Mesendoderm (in vitro differentiated cells): ENCODE results near the gene ANGEL1.

Experiments
- DNase-seq: peaks from one replicate; pipeline ENCODE4 v3.0.0; 2013
- H2AK5ac ChIP-seq: 2 replicates; pipeline ENCODE4 v1.6.1; 2013; ENCODE audit warnings: low read length, inconsistent platforms
- H2BK120ac ChIP-seq: 2 replicates; pipeline ENCODE4 v1.6.1; 2013; ENCODE audit warnings: low read depth, mild to moderate bottlenecking, low read length, moderate library complexity, mixed read lengths
- H2BK15ac ChIP-seq: replicated peaks from 2 replicates; pipeline ENCODE4 v1.6.1; 2013; ENCODE audit warnings: low read depth, mild to moderate bottlenecking, moderate library complexity
- H2BK5ac ChIP-seq: 2 replicates; pipeline ENCODE4 v1.6.1; 2013; ENCODE audit warnings: low read length, inconsistent platforms
- H3K18ac ChIP-seq: 2 replicates; pipeline ENCODE4 v1.6.1; 2013; ENCODE audit warnings: mild to moderate bottlenecking, low read length, mixed read lengths
- H3K23ac ChIP-seq: one replicate; pipeline ENCODE4 v1.6.1; 2013; ENCODE audit warnings: low read length
- H3K27ac ChIP-seq: 2 replicates; pipeline ENCODE4 v1.5.1; 2013; ENCODE audit warnings: low read depth, mild to moderate bottlenecking, inconsistent platforms, low read length, moderate library complexity
- H3K27me3 ChIP-seq: 2 replicates; pipeline ENCODE4 v1.6.1; 2013; ENCODE audit warnings: low read length, control low read depth, mild to moderate bottlenecking, inconsistent platforms; ENCODE audit not compliant: insufficient read depth, poor library complexity
- H3K36me3 ChIP-seq: 2 replicates; pipeline ENCODE4 v1.6.1; 2013; ENCODE audit warnings: low read length, inconsistent platforms; ENCODE audit not compliant: control insufficient read depth, insufficient read depth
- H3K4ac ChIP-seq: one replicate; pipeline ENCODE4 v1.6.1; 2013; ENCODE audit warnings: low read depth, mild to moderate bottlenecking, low read length, moderate library complexity
- H3K4me1 ChIP-seq: 2 replicates; pipeline ENCODE4 v1.6.1; 2013; ENCODE audit warnings: low read depth, low read length, inconsistent platforms; ENCODE audit not compliant: control insufficient read depth
- H3K4me2 ChIP-seq: 2 replicates; pipeline ENCODE4 v1.6.1; 2013; ENCODE audit warnings: low read length
- H3K4me3 ChIP-seq: 2 replicates; pipeline ENCODE4 v1.5.1; 2013; ENCODE audit warnings: mild to moderate bottlenecking, low read length
- H3K56ac ChIP-seq: one replicate; pipeline ENCODE4 v1.6.1; 2013; ENCODE audit warnings: low read length
- H3K79me1 ChIP-seq: 2 replicates; pipeline ENCODE4 v1.6.1; 2013; ENCODE audit warnings: low read length, inconsistent platforms
- H3K79me2 ChIP-seq: 2 replicates; pipeline ENCODE4 v1.6.1; 2013; ENCODE audit warnings: mild to moderate bottlenecking, low read length; ENCODE audit not compliant: control insufficient read depth, insufficient read depth
- H3K9ac ChIP-seq: 2 replicates; pipeline ENCODE4 v1.6.1; 2013; ENCODE audit warnings: low read length, inconsistent platforms
- H4K5ac ChIP-seq: one replicate; pipeline ENCODE4 v1.6.1; 2013; ENCODE audit warnings: low read length
- H4K8ac ChIP-seq: one replicate; pipeline ENCODE4 v1.6.1; 2013; ENCODE audit warnings: low read depth, mild to moderate bottlenecking, control low read depth, low read length, moderate library complexity
- WGBS: extraction: QIAGEN DNeasy Blood & Tissue Kit; methylation state at CpG from one replicate; pipeline ENCODE4 v1.1.7; 2013; ENCODE audit warnings: low lambda C conversion rate, missing lambda C conversion rate; ENCODE audit not compliant: insufficient coverage; ENCODE audit errors: extremely low coverage; 5-methylcytosine and 5-hydroxymethylcytosine counted together

Gene ANGEL1

DNA sequence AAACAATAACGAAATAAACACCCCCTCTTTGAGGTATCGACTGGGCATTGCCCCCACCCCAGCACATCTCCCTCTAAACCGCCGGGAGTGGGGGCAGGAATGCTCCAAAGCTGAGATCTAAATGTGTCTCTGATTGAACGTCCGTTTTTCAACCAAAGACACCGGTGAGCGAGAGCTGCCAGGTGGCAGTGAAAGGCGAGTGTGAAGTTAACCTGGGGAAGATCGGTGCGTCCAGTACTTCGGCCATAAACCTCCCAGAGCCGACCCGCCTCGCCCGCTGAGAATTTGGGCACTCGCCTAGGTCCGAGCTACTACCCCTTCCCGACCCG is 625 bp downstream of the ANGEL1 start:
- no peak overlapping the region for H3K27ac ChIP-seq
- H2BK120ac ChIP-seq = no peak overlapping the region
- H2BK5ac ChIP-seq = no peak overlapping the region
- H4K5ac ChIP-seq = no peak overlapping the region
- H3K4me1 ChIP-seq = peaks cover 3% of the 10 kb centered on the region
- peak overlapping the region; percentile 32 for H3K23ac ChIP-seq
- H3K36me3 ChIP-seq = no peaks in the 10 kb centered on the region
- peak; percentile 45 for DNase-seq
- WGBS = no CpG with 5 or more reads among the region's 20 CpGs
- H2AK5ac ChIP-seq = no peak overlapping the region
- no peaks in the 10 kb centered on the region for H3K27me3 ChIP-seq
- H3K79me1 ChIP-seq = peaks cover 4% of the 10 kb centered on the region
- H2BK15ac ChIP-seq = no peak overlapping the region
- H3K4me2 ChIP-seq = peak overlapping the region; percentile 87
- peak overlapping the region; percentile 95 for H3K56ac ChIP-seq
- H3K9ac ChIP-seq = peak overlapping the region; percentile 89
- peak overlapping the region; percentile 79 for H3K4me3 ChIP-seq
- no peak overlapping the region for H4K8ac ChIP-seq
- H3K79me2 ChIP-seq = peaks cover 2% of the 10 kb centered on the region
- H3K18ac ChIP-seq = peak overlapping the region; percentile 73
- no peak overlapping the region for H3K4ac ChIP-seq

DNA sequence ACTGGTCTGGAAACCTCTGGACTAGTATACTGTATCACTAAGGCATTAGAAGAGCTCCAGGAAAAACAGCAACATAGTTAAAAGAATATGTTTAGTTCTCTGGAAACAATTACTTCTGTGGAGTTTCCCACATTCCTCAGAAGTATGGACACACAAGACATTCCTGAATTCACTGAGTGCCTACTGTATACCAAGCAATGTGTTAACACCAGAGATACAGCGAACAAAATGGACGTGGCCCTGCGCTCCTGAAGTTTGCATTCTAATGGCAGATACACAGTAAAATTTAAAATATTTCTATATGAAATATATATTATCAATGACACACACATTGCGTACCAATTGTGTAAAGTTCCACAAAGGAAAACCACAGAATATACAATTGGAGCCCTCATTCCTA is 1.1 kb downstream of the ANGEL1 start:
- peaks cover 3% of the 10 kb centered on the region for H3K4me1 ChIP-seq
- H3K4me3 ChIP-seq = no peak overlapping the region
- no peak overlapping the region for H2BK120ac ChIP-seq
- H4K8ac ChIP-seq = no peak overlapping the region
- H3K56ac ChIP-seq = no peak overlapping the region
- no peak overlapping the region for H3K4ac ChIP-seq
- no peak overlapping the region for H2BK15ac ChIP-seq
- no peak overlapping the region for H2AK5ac ChIP-seq
- peak overlapping the region; percentile 87 for H3K4me2 ChIP-seq
- peaks cover 2% of the 10 kb centered on the region for H3K79me2 ChIP-seq
- H3K79me1 ChIP-seq = peaks cover 4% of the 10 kb centered on the region
- H4K5ac ChIP-seq = no peak overlapping the region
- H3K23ac ChIP-seq = no peak overlapping the region
- peak overlapping the region; percentile 89 for H3K9ac ChIP-seq
- H3K27me3 ChIP-seq = no peaks in the 10 kb centered on the region
- H3K36me3 ChIP-seq = no peaks in the 10 kb centered on the region
- no peak overlapping the region for H2BK5ac ChIP-seq
- H3K18ac ChIP-seq = no peak overlapping the region
- no peak overlapping the region for H3K27ac ChIP-seq
- no CpG with 5 or more reads among the region's 4 CpGs for WGBS
- no peak for DNase-seq

DNA sequence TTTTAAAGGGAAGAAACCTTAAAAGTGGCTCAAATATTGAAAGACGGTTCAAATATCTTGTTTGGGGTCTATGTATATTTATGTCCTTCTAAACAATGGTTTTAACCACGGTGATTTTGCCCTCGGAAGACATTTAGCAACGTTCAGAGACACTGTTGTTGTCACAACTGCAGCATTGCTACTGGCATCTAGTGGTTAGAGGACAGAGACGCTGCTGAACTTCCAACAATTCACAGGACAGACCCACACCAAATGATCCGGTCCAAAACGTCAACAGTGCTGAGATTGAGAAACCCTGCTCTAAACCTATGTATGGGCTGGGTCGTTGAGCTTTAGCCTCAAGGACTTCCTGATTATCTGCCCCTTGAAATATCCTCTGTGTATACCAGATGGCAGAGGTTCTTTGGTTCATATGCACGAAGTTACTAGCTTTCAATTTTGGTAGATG is 1.7 kb downstream of the ANGEL1 start:
- H3K27me3 ChIP-seq = no peaks in the 10 kb centered on the region
- H3K56ac ChIP-seq = no peak overlapping the region
- no peak overlapping the region for H3K4me3 ChIP-seq
- no peak overlapping the region for H3K18ac ChIP-seq
- peak overlapping the region; percentile 6 for H3K9ac ChIP-seq
- no peak overlapping the region for H2BK5ac ChIP-seq
- peak; percentile 68 for DNase-seq
- H3K36me3 ChIP-seq = no peaks in the 10 kb centered on the region
- H2BK15ac ChIP-seq = no peak overlapping the region
- H4K5ac ChIP-seq = no peak overlapping the region
- no CpG with 5 or more reads among the region's 9 CpGs for WGBS
- no peak overlapping the region for H3K23ac ChIP-seq
- H3K27ac ChIP-seq = no peak overlapping the region
- H3K79me1 ChIP-seq = peaks cover 4% of the 10 kb centered on the region
- H2AK5ac ChIP-seq = no peak overlapping the region
- H3K4ac ChIP-seq = no peak overlapping the region
- peaks cover 3% of the 10 kb centered on the region for H3K4me1 ChIP-seq
- no peak overlapping the region for H4K8ac ChIP-seq
- H2BK120ac ChIP-seq = no peak overlapping the region
- H3K4me2 ChIP-seq = no peak overlapping the region
- peaks cover 2% of the 10 kb centered on the region for H3K79me2 ChIP-seq

GRCh38 chr14:76810525-76810924 is 2.2 kb downstream of the ANGEL1 start:
- Histone ChIP-seq H3K18ac (no peak overlapping the region), H3K79me2 (peaks cover 2% of the 10 kb centered on the region), H3K4ac (no peak overlapping the region), H3K4me1 (peaks cover 3% of the 10 kb centered on the region), H2AK5ac (no peak overlapping the region), H2BK15ac (no peak overlapping the region), H2BK120ac (no peak overlapping the region), H3K4me2 (no peak overlapping the region), H3K27ac (no peak overlapping the region), H2BK5ac (no peak overlapping the region), H3K27me3 (no peaks in the 10 kb centered on the region), H4K8ac (no peak overlapping the region), H3K9ac (no peak overlapping the region), H3K79me1 (peaks cover 4% of the 10 kb centered on the region), H3K36me3 (no peaks in the 10 kb centered on the region), H3K23ac (no peak overlapping the region), H3K56ac (no peak overlapping the region), H3K4me3 (no peak overlapping the region), H4K5ac (no peak overlapping the region)
- no CpG with 5 or more reads among the region's 3 CpGs for WGBS
- DNase-seq = no peak

DNA sequence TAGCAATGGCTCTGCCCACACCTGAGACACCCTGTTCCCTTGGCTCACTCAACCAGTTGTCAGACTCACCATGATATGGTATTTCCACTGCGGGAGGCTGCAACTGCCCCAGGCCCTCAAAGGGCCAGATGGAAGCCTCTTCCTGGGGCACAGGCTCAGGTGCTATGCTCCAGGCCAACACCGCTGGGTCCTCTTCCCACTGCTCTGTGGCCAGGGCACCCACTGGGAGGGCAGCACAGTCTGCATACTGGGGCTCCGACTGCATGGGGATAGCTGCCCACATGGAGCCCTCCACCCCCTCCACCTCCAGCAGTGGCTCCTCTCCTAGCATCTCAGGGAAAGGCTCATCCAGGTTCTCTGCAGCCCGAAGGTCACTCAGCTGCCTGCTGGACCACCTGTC is 3.7 kb downstream of the ANGEL1 start:
- H3K18ac ChIP-seq = no peak overlapping the region

DNA sequence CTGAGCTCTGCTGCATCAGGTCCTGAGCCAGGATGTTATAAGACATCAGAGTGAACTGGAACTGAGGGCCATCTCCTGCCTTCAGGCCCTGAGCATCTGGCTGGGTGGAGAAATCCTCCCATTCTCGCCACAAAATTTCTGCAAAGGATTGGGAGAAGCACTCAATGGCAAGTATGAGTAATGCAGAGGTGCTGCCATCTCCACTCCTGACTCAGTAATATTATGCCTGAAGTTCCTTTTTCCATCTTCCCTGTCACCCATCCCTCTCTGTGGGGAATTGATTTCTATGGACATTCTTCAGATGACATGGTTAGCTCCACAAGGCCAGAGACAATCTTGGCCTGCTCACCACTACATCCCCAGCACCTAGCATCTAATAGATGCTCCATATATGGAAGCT is 4.7 kb downstream of the ANGEL1 start:
- H3K4me2 ChIP-seq = no peak overlapping the region
- no peak overlapping the region for H3K4me3 ChIP-seq
- no peaks in the 10 kb centered on the region for H3K36me3 ChIP-seq

More for the DNA sequence above, 3.7 kb downstream of the ANGEL1 start:
- Histone ChIP-seq H3K4ac (no peak overlapping the region), H3K56ac (no peak overlapping the region), H2BK120ac (no peak overlapping the region), H3K4me3 (no peak overlapping the region), H2BK15ac (no peak overlapping the region), H3K4me1 (peaks cover 3% of the 10 kb centered on the region), H2BK5ac (no peak overlapping the region), H3K36me3 (no peaks in the 10 kb centered on the region), H3K27ac (no peak overlapping the region), H3K79me1 (peaks cover 4% of the 10 kb centered on the region), H3K9ac (no peak overlapping the region), H3K4me2 (no peak overlapping the region), H4K5ac (no peak overlapping the region), H3K23ac (no peak overlapping the region), H3K79me2 (peaks cover 2% of the 10 kb centered on the region), H2AK5ac (no peak overlapping the region), H3K27me3 (no peaks in the 10 kb centered on the region), H4K8ac (no peak overlapping the region)
- DNase-seq = no peak
- no CpG with 5 or more reads among the region's 4 CpGs for WGBS

More for the DNA sequence above, 4.7 kb downstream of the ANGEL1 start:
- WGBS = no CpG with 5 or more reads among the region's 1 CpG
- Histone ChIP-seq H4K8ac (no peak overlapping the region), H3K23ac (no peak overlapping the region), H2AK5ac (no peak overlapping the region), H3K4me1 (peaks cover under 1% of the 10 kb centered on the region), H3K9ac (no peak overlapping the region), H2BK5ac (no peak overlapping the region), H3K27me3 (no peaks in the 10 kb centered on the region), H3K56ac (no peak overlapping the region), H3K27ac (no peak overlapping the region), H3K79me2 (peaks cover 2% of the 10 kb centered on the region), H3K18ac (no peak overlapping the region), H4K5ac (no peak overlapping the region), H3K4ac (no peak overlapping the region), H2BK15ac (no peak overlapping the region), H2BK120ac (no peak overlapping the region), H3K79me1 (peaks cover 4% of the 10 kb centered on the region)
- DNase-seq = no peak
